ENCODE results near the gene ACSM4. TPM values are rescaled to one million over a fixed set of nuclear protein-coding genes. Genes with fewer than 3 reads are reported as not detected.

ACSM4 gene
- total and polyA plus RNA-seq, 9 of the 15 experiments (the other 6 are each of a cell fraction or from before 2014, with no cell fraction given), result not detected

DNA sequence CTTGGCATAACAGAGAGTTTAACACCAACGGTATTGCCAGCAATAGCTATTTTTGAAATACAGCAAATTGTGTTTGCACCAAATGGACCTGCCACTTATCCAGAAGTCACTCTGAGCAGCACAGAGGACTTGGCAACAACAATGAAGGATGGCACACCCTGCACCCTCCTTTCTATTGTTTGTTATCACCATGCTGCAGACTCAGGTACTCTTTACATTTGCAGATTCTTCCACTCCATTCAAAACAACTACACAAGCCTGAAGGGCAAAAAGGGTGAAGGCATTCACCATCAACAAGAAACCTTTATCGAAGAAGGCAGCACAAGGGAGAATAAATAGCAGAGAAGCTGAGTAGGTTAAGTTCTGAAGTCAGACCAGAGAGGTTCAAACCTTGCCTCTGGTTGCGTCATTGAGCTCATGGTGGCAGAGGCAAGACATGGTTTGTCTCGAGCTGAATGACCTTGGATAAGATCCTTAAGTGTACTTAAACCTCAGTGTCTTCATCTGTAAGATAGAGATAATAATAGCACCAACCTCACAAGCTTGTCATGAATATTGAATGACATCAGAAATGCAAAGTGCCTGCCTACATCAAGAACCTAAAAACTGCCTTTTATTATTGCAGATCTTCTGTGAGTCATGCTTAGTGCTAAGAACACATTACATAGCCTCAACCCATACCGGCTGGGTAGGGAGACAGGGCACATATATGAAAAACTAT is 1.4 kb upstream of the ACSM4 start (continued):
- TF ChIP-seq THAP12 (CRISPR knock-in tag; IDR thresholded peaks at IDR 0.05) (no peak), PPARD (CRISPR knock-in tag; IDR thresholded peaks at IDR 0.05) (no peak), SMAD3 (CRISPR knock-in tag; conservative IDR thresholded peaks at IDR 0.05) (no peak), BDP1 (IDR thresholded peaks at IDR 0.05; ENCODE audit: insufficient read depth, insufficient read length) (no peak), ILK (tag; IDR thresholded peaks at IDR 0.05; ENCODE audit: borderline replicate concordance, low read depth) (no peak), SMAD1 (IDR thresholded peaks at IDR 0.05; ENCODE audit: low read depth, low read length, partially characterized antibody) (no peak), ZSCAN29 (IDR thresholded peaks at IDR 0.05) (no peak), DPF2 (IDR thresholded peaks at IDR 0.05) (peak; percentile 46), HDAC6 (IDR thresholded peaks at IDR 0.05; ENCODE audit: low read depth, low read length) (no peak), SRSF1 (IDR thresholded peaks at IDR 0.05; ENCODE audit: low read depth, low read length) (no peak), SREBF2 (CRISPR knock-in tag; IDR thresholded peaks at IDR 0.05) (no peak), NR4A1 (CRISPR knock-in tag; IDR thresholded peaks at IDR 0.05) (no peak), NR4A1 (tag; IDR thresholded peaks at IDR 0.05) (no peak), CREB1 (IDR thresholded peaks at IDR 0.05) (peak; percentile 68), CREB1 (CRISPR knock-in tag; IDR thresholded peaks at IDR 0.05) (peak; percentile 69), STAT5B (CRISPR knock-in tag; IDR thresholded peaks at IDR 0.05) (no peak), ESRRB (CRISPR knock-in tag; IDR thresholded peaks at IDR 0.05; ENCODE audit: borderline replicate concordance) (no peak), SIX5 (IDR thresholded peaks at IDR 0.05; ENCODE audit: borderline replicate concordance in 1 of 2, insufficient read depth in 1 of 2, low read depth in 1 of 2, low read length in 2 of 2) (no peak), NFXL1 (CRISPR knock-in tag; IDR thresholded peaks at IDR 0.05) (no peak), EP300 (IDR thresholded peaks at IDR 0.05; ENCODE audit: low read length) (peak; percentile 77), MAFG (tag; conservative IDR thresholded peaks at IDR 0.05) (no peak), ERF (CRISPR knock-in tag; IDR thresholded peaks at IDR 0.05) (no peak), PCBP2 (IDR thresholded peaks at IDR 0.05; ENCODE audit: low read depth, low read length, poor library complexity, severe bottlenecking) (no peak), CBX5 (IDR thresholded peaks at IDR 0.05; ENCODE audit: borderline replicate concordance, low read depth) (no peak)
- TF ChIP-seq, protein P1, sequence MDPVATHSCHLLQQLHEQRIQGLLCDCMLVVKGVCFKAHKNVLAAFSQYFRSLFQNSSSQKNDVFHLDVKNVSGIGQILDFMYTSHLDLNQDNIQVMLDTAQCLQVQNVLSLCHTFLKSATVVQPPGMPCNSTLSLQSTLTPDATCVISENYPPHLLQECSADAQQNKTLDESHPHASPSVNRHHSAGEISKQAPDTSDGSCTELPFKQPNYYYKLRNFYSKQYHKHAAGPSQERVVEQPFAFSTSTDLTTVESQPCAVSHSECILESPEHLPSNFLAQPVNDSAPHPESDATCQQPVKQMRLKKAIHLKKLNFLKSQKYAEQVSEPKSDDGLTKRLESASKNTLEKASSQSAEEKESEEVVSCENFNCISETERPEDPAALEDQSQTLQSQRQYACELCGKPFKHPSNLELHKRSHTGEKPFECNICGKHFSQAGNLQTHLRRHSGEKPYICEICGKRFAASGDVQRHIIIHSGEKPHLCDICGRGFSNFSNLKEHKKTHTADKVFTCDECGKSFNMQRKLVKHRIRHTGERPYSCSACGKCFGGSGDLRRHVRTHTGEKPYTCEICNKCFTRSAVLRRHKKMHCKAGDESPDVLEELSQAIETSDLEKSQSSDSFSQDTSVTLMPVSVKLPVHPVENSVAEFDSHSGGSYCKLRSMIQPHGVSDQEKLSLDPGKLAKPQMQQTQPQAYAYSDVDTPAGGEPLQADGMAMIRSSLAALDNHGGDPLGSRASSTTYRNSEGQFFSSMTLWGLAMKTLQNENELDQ (CRISPR knock-in tag; IDR thresholded peaks at IDR 0.05; ENCODE audit: borderline replicate concordance), result no peak
